NCI-H460 (cell line): Measurements from ENCODE around the gene COL25A1. TPM values are rescaled to one million over a fixed set of nuclear protein-coding genes. Genes with fewer than 3 reads are reported as not detected.
"Not testable (repeated sequence)": the region's sequence is repeated elsewhere in the genome, so short reads cannot be mapped to it uniquely, and the experiment has no call there.

Experiments
- DNase-seq: peaks from one replicate; pipeline ENCODE4 v3.0.0-alpha.2; 2016; ENCODE audit warnings: low read depth; ENCODE audit errors: extremely low read depth
- total RNA-seq: library from RNA; depleted of rRNA; stranded (reverse); fragments of >200 nt; shearing (Covaris generic); gene quantifications from 2 replicates; pipeline ENCODE4 v1.2.3, GENCODE V29; 2014

Gene COL25A1
- total RNA-seq, 1 experiment from 2014 or later, result 0.02 TPM

DNA sequence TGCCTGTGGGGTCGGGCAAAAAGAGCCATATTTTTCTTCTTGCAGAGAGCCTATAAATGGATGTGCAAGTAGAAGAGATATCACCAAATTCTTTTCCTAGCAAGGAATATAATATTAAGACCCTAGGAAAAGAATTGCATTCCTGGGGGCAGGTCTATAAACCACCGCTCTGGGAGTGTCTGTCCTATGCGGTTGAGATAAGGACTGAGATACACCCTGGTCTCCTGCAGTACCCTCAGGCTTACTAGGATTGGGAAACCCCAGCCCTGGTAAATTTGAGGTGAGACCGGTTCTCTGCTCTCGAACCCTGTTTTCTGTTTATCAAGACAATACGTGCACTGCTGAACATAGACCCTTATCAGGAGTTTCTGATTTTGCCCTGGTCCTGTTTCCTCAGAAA is 280.8 kb downstream of the COL25A1 start:
- not testable (repeated sequence) for DNase-seq

DNA sequence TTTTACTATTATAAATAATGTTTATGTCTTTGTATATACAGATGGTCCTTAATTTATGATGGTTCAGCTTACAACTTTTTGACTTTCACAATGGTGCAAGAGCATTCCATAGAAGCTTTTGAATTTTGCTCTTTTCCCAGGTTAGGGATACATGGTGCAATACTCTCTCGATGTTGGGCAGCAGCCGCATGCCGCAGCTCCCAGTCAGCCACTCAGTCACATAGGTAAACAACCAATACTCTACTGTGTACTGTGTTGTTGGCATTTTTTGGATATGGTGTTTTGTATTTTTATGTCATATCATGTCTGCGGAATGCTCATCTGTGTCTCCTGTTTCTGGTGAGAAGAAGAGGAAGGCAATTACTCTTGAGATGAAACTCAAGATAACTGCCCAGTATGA is 281.6 kb downstream of the COL25A1 start:
- DNase-seq, result no peak

DNA sequence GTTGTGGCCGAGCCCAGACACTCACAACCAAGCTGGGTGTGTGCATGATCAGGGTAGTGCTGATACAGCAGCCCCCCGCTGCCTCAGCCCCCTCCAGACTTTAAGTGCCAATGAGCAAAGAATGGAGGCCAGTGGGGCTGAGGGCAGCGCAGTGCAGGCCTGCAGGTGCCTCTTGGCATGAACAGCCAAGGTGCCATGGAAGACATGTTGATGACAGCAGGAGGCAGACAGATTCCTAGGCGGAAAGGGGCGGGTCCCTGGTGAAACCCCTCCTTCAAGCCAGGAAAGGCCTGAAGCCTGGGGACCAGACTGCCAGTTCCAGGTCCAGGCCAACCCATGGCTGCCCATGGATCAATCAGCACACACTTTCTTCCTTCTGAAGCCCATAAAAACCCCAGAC is 286.3 kb downstream of the COL25A1 start:
- no peak for DNase-seq

DNA sequence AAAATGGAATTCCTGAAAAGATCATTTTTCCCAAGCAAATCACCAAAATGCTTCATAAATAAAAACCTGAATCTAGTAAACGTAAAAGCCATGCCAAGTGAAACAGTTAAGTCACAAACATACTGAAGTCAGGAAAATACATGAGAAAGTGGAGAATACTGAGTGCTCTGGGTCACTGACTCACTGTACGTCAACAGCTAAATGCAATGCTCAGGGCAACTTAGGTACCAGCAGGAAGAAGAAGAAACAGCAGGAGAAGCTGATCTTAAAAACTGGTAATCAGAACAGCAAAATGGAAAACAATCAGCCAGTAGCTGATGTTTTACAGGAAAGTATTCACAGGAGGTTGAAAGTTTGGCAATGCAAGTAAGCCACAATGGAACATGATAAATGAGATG is 287.0 kb downstream of the COL25A1 start:
- no peak for DNase-seq

- DNase-seq, result no peak
These were observed 287.7 kb downstream of the COL25A1 start for GRCh38 chr4:109014593-109015412.

DNA sequence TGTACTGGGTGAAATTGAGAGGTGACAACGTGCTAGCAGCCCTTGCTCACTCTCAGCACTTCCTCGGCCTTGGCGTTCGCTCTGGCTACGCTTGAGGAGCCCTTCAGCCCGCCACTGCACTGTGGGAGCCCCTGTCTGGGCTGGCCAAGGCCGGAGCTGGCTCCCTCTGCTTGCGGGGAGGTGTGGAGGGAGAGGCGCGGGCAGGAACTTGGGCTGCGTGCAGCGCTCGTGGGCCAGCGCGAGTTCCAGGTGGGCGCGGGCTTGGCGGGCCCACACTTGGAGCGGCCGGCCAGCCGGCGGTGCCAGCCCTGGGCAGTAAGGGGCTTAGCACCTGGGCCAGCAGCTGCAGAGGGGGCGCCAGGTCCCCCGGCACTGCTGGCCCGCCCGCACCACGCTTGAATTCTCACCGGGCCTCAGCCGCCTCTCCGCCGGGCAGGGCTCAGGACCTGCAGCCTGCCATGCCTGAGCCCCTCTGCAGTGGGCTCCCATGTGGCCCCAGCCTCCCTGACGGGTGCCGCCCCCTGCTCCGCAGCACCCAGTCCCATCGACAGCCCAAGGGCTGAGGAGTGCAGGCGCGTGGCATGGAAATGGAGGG is 290.1 kb downstream of the COL25A1 start:
- DNase-seq, result no peak

DNA sequence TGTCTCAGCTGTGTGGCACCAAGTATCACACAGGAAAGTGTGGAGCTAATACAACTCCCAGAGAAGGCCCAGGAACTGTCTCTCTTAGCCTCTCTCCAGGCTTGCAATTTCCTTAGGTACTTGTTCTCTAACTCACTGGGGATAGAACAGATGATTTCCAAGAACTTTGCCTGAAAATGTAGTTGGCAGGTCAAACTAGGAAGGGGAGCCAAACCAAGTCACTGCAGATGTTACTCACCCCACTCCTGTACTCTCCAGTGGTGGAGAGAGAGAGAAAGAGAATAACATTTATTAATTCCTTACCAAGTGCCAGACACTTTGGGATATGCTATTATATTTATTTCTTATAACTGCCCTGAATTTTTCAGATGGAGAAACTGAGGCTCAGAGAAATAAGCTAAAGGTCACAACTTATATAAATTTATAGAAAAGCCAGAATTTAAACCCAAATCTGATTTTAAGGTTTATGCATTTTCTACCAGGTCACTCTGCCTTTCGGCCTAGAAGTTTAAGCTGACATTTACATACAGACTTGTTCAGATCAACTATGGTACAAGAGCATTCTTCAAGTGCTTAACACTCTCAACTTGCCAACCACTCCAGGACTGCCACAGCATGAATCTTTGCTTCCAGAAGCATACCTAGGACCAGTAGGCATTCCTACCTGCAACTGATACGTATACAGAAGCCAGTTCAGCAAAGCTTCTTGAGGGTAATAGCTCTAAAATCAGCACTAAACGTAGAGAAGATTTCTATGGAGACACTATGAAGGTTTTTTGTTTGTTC is 291.0 kb downstream of the COL25A1 start:
- no peak for DNase-seq

GRCh38 chr4:109010521-109010920 is 291.9 kb downstream of the COL25A1 start:
- DNase-seq, result no peak

- DNase-seq, result no peak
These were observed 292.5 kb downstream of the COL25A1 start for GRCh38 chr4:109009909-109010308.

DNA sequence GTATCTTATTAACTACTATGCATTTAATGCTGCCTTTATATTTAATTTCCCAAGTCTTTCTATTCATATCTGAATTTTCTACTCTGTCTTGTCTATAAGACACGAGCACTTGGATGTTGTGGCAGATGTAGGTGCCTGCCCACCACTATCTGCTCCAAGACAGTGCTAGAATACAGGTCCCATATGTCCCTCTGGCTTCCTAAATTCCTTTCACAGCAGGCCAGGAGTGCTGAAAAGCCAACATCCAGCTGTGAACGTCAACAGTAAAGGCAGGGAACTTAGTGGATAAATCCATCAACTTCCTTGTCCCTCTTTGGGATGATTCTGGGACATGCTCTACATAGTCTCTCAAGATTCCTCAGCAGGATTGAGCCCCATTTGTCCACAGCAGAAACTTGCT is 294.5 kb downstream of the COL25A1 start:
- no peak for DNase-seq

- DNase-seq, result no peak
These were observed 296.9 kb downstream of the COL25A1 start for GRCh38 chr4:109005523-109005922.

DNA sequence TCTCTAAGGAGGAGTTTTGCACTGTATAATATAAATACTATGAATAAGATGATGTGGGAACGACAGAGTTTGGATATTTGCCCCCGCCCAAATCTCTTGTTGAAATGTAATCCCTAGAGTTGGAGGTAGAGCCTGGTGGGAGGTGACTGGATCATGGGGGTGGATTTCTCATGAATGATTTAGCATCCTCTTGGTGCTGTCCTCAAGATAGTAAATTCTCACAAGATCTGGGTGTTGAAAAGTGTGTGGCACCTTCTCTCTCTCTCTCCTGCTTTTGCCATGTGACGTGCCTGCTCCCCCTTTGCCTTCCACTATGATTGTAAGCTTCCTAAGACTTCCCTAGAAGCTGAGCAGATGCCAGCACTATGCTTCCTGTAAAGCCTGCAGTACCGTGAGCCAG is 298.0 kb downstream of the COL25A1 start:
- DNase-seq, result no peak

- no peak for DNase-seq
These were observed 298.5 kb downstream of the COL25A1 start for GRCh38 chr4:109003964-109004363.

DNA sequence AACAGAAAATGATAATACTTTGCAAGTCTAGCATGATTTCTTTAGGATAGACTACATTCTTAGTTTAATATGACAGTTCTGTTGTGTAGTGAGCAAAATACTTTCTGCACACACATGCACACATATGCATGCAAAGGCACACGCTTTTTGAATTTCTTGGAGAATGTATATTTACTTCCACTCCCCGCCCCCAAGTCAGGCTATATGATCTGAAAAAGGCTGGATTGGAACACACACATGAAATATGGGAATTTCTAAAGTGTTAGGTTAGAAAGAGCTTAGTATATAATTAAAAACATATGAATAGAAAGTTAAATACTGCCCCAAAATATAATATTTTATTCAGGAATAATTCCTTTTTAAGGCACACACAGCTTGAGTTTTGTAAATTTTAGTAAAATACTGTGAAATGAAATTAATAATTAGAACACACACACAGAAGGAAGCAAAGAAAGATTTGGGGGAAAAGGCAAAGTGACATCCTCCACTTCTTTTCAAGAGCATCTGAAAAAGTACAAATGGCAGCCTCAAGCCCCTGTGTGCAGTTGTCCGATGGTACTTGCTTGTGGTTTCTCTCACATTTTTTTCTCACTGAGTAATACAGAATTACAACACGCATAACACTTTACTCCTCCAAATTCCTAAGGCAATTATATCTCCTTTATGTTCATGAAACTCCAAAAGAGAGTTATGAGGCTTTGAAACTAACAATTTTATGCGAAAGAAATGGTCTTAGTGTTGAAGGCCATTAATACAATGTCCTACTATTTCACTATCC is 310.7 kb downstream of the COL25A1 start:
- DNase-seq, result no peak

DNA sequence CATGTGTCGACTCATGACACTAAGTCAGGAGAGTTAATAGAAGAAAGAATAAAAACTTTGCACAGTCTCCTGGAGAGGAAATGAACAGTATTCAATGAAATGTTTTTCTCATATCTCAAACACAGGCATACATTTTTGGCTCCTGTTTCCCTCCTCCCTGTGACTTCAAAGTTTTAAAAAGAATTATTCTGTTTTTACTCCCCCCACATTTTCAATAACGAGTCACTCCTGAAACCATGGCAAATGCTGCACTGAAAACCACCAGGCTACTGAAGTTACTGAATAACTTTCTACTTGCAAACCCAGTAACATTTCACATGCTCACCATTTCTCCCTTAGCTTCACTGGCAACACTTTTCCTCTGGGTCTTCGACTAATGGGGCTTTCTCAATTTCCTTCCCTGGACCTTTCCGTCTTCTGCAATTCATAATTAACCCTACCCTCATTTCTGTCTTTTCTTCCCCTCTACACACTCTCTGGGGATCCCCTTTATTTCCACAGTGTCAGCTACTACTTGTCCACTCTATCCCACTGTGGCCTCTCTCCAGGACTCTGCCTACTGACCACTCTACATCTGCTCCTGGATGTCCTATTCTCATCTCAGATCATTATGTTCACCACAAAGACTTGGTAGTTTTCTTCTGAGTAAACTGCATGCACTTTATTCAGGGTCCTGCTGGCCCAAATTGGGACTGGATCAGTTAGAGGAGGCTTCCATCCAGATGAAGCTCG is 313.8 kb downstream of the COL25A1 start:
- DNase-seq, result no peak

DNA sequence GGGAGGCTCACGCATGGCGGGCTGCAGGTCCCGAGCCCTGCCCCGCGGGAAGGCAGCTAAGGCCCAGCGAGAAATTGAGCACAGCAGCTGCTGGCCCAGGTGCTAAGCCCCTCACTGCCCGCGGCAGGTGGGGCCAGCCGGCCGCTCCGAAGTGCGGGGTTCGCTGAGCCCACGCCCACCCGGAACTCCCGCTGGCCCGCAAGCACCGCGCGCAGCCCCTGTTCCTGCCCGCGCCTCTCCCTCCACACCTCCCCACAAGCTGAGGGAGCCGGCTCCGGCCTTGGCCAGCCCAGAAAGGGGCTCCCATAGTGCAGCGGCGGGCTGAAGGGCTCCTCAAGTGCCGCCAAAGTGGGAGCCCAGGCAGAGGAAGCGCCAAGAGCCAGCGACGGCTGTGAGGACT is 318.0 kb downstream of the COL25A1 start:
- DNase-seq, result not testable (repeated sequence)

DNA sequence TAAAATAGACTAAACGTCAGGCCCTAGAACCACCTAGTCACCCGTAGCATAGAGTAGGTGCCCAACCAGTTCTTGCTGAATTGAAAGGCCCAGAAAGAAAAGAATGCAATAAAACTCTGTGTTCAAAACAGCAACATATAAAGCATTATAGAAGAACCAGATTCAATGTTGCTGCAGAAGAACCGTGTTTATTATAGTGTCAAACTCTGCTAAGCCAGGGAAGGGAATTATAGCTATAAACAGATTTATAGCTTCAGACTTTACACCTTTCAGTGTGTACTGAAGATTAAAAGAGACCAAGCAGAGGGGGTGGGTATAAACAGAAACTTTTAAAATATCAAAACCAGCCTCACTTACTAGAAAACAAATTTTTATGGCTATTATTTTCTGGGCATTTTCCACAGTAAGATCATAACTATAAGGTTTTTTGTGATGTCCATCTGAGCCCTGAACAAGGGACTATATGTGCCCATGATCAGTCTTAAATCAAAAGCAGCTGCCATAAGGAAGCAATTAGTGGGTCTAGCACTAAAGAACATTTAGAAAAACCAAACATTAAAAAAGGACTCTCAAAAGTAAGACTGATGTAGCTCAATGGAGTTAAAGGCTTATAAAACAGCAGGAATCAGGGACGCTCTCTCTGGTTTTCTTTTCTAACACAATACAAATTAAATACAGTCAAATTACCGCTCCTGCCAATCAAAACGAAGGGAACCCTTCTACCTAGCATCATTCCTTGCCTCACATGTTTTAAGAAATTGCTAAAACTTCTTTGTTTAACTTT is 319.9 kb downstream of the COL25A1 start:
- no peak for DNase-seq

DNA sequence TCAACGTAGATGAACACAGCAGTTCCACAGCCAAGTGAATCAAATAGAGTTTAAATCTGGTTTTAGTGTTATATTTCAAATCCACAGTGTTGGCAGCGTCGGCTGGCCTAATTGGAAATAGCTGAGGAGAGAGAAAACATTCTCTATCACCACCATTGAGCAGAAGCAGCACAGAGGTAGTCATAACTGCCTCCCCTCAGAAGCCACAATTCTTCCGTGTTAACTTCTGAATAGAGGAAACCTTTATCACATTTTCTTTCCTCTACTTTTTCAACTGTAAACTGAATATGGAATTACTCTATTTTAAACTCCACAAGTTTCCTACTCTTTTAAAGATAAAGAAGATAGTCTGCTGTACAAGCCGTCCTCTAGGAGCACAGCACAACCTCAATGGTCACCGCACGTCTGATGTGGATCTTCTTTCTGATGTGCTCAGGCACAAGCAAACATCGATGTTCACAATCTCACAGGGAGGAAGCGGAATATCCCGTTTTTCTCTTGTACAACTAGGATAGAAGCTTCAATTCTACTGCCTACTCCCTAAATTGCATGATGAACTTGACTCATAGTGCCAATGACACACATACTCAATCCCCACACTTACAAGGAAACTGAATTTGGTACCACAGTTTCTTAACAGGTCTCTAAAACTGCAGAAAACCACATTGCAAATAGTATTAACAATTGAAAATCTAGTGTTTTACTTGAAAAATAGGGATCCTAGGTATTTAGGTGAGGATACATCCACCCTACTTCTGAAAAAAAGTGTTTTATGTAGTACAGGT is 321.8 kb downstream of the COL25A1 start:
- no peak for DNase-seq

DNA sequence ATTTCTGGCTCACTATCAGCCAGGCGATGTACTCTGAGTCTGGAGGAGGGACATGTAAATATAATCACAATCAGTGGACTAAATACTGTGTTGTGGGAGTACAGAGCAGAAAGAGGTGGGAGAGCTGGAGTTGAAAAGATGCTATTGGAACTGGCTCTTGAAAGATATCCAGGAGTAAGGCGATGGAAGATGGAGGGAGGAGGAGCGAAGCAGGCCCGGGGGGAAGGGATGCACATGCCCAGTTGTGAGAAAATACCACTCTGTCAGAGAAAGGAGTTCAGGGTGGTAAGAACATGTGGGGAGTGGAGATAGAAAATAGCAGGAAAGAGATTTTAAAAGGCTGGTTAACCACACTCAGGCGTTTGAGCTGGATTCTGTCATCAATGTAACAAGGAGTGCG is 322.7 kb downstream of the COL25A1 start:
- no peak for DNase-seq
